ENCODE data around the gene RPS6KA4. TPM values are rescaled to one million over a fixed set of nuclear protein-coding genes. Genes with fewer than 3 reads are reported as not detected.
A peak's percentile ranks its signal among the peaks of the same experiment; 100 is the strongest.

The RPS6KA4 gene
- total RNA-seq, 1 donor from 2014 or later = 39.3 TPM

- TF ChIP-seq, protein P1, sequence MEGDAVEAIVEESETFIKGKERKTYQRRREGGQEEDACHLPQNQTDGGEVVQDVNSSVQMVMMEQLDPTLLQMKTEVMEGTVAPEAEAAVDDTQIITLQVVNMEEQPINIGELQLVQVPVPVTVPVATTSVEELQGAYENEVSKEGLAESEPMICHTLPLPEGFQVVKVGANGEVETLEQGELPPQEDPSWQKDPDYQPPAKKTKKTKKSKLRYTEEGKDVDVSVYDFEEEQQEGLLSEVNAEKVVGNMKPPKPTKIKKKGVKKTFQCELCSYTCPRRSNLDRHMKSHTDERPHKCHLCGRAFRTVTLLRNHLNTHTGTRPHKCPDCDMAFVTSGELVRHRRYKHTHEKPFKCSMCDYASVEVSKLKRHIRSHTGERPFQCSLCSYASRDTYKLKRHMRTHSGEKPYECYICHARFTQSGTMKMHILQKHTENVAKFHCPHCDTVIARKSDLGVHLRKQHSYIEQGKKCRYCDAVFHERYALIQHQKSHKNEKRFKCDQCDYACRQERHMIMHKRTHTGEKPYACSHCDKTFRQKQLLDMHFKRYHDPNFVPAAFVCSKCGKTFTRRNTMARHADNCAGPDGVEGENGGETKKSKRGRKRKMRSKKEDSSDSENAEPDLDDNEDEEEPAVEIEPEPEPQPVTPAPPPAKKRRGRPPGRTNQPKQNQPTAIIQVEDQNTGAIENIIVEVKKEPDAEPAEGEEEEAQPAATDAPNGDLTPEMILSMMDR (IDR thresholded peaks at IDR 0.05) = no peak
- TF ChIP-seq POLR2A (IDR thresholded peaks at IDR 0.05) (no peak), POLR2AphosphoS5 (IDR thresholded peaks at IDR 0.05; ENCODE audit: insufficient read depth in 1 of 2, low read depth in 1 of 2) (no peak)
- intact Hi-C loops (cut with DNase I) = no loop called here
- H3K4me1 ChIP-seq = peaks cover 33% of the 10 kb centered on the region
- H3K9me3 ChIP-seq = no peaks in the 10 kb centered on the region
- no peaks in the 10 kb centered on the region for H3K27me3 ChIP-seq
- no peak overlapping the region for H3K27ac ChIP-seq
- no peaks in the 10 kb centered on the region for H3K36me3 ChIP-seq
- no peak overlapping the region for H3K4me3 ChIP-seq
- DNase-seq (ENCODE audit: extremely low spot score in 2 of 2) = no peak
Measured at GRCh38 chr11:64343767-64344559, 15.0 kb upstream of the RPS6KA4 start.

DNA sequence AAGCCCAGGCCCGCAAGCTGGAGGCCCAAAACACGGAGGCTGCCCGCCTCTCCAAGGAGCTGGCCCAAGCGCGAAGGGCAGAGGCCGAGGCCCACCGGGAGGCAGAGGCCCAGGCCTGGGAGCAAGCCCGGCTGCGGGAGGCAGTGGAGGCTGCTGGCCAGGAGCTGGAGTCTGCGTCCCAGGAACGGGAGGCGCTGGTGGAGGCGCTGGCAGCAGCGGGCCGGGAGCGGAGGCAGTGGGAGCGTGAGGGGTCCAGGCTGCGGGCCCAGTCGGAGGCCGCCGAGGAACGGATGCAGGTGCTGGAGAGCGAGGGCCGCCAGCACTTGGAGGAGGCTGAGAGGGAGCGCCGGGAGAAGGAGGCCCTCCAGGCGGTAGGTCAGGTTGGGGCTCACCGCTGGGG is 14.2 kb upstream of the RPS6KA4 start:
- no peaks in the 10 kb centered on the region for H3K27me3 ChIP-seq
- no peak overlapping the region for H3K4me3 ChIP-seq
- intact Hi-C loops (cut with DNase I) = no loop called here
- no peaks in the 10 kb centered on the region for H3K36me3 ChIP-seq
- DNase-seq (ENCODE audit: extremely low spot score in 2 of 2) = no peak
- no peak overlapping the region for H3K27ac ChIP-seq
- peaks cover 33% of the 10 kb centered on the region for H3K4me1 ChIP-seq
- no peak for TF ChIP-seq POLR2AphosphoS5 (IDR thresholded peaks at IDR 0.05; ENCODE audit: insufficient read depth in 1 of 2, low read depth in 1 of 2)
- TF ChIP-seq, protein P1 (IDR thresholded peaks at IDR 0.05) = no peak
- TF ChIP-seq POLR2A (IDR thresholded peaks at IDR 0.05) = no peak
- H3K9me3 ChIP-seq = no peaks in the 10 kb centered on the region

GRCh38 chr11:64347193-64347867 is 11.6 kb upstream of the RPS6KA4 start:
- no peaks in the 10 kb centered on the region for H3K27me3 ChIP-seq
- no peaks in the 10 kb centered on the region for H3K9me3 ChIP-seq
- TF ChIP-seq, protein P1 (IDR thresholded peaks at IDR 0.05) = no peak
- TF ChIP-seq POLR2AphosphoS5 (IDR thresholded peaks at IDR 0.05; ENCODE audit: insufficient read depth in 1 of 2, low read depth in 1 of 2) (no peak), POLR2A (IDR thresholded peaks at IDR 0.05) (no peak)
- H3K27ac ChIP-seq = no peak overlapping the region
- no peaks in the 10 kb centered on the region for H3K36me3 ChIP-seq
- H3K4me1 ChIP-seq = peaks cover 13% of the 10 kb centered on the region
- no peak overlapping the region for H3K4me3 ChIP-seq
- peak in 1 of 2 donors; percentile 77 for DNase-seq (ENCODE audit: extremely low spot score in 2 of 2)
- intact Hi-C loops (cut with DNase I) = no loop called here

DNA sequence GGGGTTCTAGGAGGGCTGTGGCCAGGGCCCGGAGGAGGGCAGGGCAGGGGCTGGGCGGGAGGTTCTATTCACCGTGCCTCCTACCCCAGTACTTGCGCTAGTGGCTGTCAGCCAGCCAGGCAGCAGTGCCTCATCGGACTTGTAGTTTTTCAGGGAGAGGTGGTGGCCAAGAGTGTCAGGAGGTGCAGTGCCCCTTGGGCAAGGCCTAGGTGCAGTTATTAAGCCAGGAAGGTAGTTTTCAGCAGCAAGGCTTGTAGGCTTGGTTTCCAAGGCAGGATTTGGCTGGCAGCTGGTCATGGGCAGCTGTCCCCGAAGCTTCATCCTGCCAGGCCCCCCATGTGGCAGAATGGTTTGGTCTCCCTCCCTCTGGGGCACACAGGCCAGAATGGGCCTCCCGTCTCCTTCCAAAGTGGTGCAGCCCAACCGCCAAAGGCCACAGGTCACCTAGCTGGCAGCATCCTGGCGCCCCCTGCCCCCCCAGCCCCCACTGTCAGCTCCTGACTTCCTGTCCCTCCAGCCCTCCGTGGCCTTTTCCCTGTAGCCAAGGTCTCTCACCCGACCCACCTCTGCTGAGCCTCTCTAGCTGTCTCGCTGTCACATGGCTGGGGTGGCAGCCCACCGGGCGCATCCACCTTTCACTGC is 10.5 kb upstream of the RPS6KA4 start:
- no peak overlapping the region for H3K27ac ChIP-seq
- no peaks in the 10 kb centered on the region for H3K27me3 ChIP-seq
- TF ChIP-seq POLR2A (IDR thresholded peaks at IDR 0.05) (no peak), POLR2AphosphoS5 (IDR thresholded peaks at IDR 0.05; ENCODE audit: insufficient read depth in 1 of 2, low read depth in 1 of 2) (no peak)
- TF ChIP-seq, protein P1 (IDR thresholded peaks at IDR 0.05) = no peak
- H3K4me1 ChIP-seq = peaks cover 8% of the 10 kb centered on the region
- intact Hi-C loops (cut with DNase I) = no loop called here
- no peaks in the 10 kb centered on the region for H3K36me3 ChIP-seq
- H3K9me3 ChIP-seq = no peaks in the 10 kb centered on the region
- no peak for DNase-seq (ENCODE audit: extremely low spot score in 2 of 2)
- H3K4me3 ChIP-seq = no peak overlapping the region

All from vagina (tissue), 2 donors.